HG02623 (cell line): ENCODE data around the gene STOML3.

ENCODE experiments used
- ATAC-seq: cut with Tn5 transposase; IDR thresholded peaks from one replicate; pipeline ENCODE4 v1.9.1; 2021; ENCODE audit warnings: moderate library complexity; ENCODE audit not compliant: unreplicated experiment

The STOML3 gene

DNA sequence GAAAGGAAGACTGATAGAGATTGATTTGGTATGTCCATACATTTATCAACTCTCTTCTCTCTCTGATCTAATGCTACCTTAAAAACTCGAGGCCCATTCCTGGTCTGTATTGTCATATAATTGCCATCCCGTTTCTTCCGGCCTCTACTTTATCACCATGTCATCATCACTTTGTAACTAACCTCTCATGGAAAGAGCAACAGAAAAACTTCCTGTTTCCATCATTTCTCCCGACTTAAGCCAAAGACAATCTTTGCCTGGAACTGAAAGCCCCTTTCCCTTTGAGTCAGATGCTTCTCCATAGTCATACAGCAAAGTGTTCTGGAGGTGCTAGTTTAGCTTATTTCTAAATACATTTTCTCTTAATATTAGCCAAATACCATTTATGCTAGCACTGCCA, 2.8 kb upstream of the STOML3 start:
- no peak for ATAC-seq

DNA sequence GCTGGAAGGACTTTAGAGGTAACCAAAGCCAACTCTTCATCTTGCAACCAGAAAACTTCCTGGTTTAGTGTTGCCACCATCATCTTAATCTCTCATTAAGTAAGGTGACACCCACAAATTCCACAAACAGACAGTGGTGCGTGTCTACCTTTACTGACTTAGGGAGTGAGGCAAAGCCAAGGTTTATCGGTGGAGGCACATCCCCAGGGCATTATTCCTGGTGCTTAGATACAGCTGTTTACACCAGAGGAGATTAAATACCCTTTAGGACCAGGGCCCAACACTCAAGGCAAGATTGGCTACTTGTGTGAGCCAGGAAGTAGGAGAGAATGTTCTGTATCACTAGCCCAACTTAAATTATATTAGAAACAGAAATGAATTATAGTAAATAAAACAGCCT, 9.5 kb downstream of the STOML3 start:
- ATAC-seq, result no peak

DNA sequence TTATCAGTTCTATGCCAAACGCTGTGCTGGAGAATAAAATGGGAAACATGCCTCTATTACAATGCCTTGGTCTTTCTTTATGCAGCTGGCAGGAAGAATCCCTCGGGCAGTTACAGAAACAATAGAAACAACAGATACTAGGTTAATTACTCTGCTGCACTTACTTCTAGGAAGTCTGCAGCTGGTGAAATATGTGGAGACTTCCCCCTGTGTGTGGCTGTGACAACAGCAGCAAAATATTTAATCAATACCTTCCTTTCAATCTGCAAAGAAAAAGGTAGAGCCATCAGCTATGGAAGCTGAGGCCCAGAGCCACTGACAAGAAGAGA, 9.9 kb downstream of the STOML3 start:
- ATAC-seq, result no peak

DNA sequence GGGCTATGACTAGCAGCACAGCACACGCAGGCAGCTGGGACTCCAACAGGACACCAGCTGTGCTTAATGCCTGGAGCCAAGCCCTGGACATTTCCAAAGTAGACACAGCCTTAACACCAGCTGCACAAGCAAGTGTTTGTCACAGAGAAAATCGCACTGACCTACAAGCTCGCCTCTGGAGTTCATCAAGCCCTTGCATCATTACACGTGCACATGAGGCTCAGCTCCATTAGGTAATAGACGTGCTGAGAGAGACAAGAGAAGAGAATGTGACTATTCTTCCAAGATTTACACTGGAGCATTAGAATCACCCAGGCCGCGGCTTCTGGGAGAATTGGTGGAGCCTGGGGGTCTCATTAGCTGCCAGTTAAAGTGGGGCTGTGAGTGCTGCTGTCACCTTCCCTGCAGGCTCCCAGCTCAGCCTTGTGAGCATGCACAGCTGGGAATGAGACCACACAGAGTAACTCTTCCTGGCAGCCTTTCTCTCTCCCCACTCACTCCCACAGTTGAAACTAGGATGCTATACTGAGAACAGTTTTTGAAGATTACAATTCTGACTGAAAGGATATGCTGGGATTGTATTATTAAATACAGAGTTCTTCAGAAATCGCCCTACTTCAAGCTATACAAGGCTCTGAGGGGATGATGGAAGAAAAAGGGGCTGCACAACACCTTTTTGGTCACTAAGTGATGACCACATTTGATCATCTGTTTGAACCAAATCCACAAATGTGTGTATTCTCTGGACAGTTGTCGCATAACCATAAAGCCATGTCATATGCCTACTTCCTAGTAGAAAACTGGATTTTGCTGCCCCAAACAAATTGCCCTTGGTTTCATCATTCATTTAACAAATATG, 10.5 kb downstream of the STOML3 start:
- no peak for ATAC-seq

DNA sequence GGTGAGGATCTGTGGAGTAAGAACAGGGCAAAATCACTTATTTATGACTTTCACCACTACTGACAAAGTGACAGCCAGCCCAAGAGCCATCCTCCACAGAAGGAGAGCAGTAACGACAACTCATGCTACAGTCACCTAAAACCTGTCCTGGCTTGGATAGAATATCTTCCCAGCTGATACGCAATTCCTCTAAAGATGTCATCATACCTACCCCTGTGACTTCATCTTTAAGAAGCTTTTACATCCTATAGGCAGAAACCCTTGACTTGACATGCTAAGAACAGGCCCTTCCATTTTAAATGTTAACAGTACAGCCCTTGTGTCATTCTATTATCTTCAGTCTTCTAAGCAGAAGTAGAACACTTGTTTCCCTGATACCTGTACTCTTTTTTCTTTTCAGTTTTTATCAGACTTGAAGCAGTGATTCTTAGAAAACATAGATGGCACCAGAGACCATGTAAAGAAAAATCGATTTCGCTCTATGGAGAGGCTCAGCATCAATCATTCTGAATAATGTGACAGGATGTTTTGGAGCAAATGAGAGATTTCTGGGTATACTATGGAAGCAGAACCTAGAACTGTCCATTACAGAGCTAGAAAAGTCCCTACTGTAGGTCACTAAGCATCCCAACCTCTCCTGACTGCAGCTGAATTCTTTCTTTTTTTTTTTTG, 20.1 kb downstream of the STOML3 start:
- ATAC-seq, result no peak

DNA sequence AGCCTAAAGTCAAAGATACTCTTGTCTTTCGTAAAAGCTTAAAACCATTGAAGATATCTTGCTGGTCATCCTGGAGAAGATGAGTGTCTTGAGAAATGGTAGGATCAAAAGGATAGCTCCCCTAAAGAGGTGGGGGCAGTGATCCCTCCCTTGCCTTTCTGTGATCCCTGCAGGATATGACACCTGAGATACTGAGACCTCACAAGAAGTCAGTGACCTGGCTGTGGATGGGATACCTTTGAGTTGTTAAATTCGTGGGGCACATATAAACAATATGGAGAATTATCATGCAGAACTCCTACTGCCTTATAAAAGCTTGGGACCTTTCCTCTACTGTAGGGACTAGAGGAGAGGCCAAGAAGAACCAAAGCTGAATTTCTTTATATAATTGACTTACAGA, 21.4 kb downstream of the STOML3 start:
- ATAC-seq, result no peak

DNA sequence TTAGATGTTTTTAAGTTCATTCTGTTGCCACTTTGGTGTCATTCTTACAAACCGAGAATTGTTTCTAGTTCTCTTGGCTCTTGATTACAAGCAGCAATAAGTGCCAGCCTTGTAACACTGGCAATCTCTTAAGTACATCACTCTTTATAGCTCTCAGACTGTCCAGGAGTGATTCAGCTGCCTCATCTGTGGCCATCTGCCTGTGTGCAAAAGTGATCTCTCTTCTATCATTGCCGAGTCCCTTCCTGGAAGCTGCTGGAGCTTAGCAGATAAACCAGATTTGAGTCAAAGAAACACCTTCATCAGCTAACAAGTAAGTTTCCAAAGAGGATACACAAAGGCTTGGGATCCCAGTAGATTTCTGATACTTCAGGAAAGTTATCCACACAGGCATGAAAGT, 23.2 kb downstream of the STOML3 start:
- ATAC-seq, result no peak

DNA sequence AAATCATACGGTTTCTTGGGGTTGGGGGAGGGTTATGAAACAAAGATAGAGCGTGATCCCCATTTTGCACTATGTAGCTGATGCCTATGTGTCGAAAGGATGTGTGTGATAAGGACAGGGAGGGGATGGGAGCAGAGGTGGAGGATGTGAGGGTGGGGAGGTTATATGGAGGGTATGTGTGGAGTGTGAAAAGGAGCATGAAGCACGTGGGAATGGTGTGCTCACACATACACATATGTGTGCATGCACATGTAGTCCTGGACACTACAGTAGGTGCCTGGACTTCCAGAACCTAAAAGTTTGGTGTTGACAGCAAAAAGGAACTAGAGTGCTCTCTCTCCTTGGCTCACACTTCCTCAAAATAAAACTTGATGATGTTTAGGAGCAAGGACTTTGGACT, 25.4 kb downstream of the STOML3 start:
- ATAC-seq, result no peak

DNA sequence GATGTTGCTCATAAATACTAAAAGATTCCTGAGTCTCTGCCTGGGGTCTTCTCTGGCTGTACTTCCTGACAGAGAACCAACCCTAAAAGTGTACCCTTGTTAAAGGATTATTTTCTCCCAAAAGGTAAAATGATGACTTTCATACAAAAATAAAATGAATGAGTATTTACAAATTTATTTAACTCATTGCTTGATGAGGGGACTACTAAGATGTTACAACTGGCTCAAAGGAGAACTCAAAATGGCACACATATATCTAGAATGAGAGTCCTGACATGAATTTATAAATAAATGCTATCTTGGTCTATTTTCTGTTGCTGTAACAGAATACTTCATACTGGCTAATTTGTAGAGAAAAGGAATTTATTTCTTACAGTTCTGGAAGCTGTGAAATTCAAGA, 30.5 kb downstream of the STOML3 start:
- ATAC-seq, result no peak

DNA sequence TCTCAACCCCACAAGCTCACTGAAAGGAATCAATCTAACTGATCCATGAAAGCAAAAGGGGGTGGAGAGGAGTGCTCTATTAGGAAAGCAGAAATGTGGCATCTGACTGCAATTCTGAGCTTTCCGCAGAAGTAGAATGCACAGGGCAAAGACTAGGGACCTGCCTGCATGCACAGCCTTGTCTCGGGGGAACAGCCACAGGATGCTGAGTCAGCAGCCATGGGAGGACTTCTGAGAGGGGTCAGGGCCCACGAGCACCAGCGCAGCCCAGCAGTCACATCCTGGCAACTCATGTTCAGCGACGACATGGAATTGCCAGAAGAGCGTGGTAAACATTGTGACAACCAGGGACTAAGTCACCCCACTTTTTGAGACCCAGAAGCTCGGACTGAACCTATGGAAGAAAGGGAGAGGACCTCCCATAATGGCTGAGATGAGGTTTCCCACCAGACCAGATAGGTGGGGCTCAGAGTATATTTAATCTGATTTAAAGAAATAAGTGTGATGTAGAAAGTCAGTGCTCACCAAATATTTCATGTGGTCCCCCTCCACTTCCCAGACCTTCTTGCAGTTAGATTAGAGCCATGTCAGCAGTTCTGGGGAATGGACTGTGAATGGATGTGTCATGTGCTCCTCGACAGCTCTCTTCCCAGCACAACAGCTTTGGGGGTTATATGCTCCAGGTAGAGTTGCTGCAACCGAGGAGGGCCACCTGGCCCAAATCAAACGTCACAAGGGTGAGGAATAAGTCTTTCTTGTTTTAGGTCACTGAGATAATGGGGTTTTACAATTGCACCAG, 32.6 kb downstream of the STOML3 start:
- ATAC-seq, result no peak

DNA sequence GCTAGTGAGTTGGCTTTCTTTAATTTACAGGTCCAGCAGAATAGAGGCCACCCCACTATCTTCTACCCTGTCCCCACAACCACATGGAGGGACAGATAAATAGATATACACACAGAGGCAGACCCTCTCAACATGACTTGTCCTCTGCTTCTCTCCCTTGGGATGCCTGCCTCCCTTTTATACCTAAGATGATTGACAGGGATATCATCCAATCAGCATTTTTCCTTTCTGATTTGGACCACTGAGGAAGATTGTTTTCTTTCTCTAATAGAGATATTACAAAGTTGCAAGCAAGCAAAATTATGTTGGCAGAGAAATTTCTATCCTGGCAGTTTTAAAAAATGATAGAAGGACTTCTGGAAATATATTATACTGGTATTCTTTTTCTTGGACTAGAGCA, 35.8 kb downstream of the STOML3 start:
- no peak for ATAC-seq

DNA sequence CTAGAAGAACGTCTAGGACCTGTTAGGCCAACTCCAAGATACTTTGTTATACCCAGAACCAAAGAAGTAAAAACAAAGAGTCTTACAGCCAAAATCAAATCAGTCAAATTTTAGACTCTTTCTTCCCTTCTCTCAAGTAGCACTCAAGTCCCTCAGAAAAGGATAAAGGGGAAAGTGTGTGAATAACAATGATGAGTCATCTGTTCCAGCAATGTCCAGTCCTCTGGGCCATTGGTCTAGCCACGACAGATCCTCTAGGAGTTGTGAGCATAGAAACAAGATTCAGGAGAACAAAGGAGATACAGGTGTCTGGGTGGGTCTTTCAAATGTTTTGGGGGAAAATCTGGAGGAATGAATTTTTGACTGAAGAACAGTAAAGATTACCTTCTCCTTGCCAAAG, 36.3 kb downstream of the STOML3 start:
- ATAC-seq, result no peak

DNA sequence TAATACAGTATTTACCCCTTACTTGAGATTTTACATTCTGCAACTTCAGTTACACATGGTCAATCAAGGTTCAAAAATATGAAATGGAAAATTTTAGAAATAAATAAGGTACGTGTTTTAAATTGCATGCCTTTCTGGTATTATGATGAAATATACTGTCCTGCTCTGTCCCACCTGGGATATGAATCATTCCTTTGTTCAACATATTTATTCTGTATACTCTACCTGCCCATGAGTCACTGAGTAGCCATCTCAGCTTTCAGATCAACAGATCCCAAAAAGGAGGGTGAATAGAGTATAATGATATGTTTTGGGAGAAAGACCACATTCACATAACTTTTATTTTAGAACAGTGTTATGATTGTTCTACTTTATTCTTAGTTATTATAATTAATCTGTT, 37.8 kb downstream of the STOML3 start:
- no peak for ATAC-seq

DNA sequence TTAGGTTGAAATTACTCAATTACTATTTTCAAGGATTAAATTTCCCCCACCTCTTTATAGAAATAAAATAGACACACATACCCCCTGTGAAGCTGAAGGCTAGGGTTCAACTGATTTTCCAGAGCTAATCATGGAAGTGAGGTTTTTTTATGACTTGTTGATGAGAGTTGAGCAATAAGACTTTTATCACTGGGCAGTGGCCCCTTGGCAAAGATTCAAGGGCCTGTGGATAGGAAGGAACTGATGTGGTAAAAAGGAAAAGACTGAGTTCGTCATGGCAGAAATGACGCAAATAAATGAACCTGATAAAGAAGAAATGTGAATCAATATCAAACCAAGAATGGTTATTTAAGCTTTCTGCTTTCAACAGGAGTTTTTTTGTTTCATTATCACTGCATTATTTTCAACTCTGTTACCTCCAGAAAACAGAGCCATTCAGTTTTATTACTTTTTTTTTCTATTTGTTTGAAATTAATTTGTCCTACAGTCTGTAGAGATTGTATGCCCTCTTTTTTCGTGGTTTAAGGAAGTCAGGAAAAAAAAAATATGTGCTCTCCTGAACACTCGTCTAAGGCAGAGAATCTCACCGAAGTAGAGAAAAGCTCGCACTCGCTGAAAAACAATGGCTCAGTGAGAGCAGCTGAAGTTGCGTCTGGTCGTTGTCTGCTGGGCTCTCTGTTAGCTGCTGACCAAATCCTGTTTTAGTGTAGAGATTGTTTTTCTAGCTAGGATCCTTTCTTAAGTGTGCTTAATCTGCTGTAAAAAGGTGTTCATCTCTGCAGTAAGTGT, 38.9 kb downstream of the STOML3 start:
- ATAC-seq, result no peak

DNA sequence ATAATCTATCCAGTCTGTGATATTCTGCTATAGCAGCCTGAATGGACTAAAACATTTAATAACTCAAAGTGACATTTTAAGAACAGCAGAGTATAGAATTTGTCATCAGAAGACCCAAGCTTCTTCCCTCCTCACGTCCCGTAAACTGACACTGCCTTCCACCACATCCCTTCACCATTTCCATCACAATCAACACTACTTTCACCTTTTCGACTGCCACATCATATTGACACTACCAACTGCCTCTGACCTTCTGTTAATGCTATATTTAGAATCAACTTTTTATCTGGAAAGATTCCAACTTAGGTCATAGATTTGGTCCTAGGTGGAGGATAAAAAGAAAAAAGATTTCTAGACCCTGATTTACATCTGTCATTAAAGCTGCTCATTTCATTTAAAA, 39.6 kb downstream of the STOML3 start:
- ATAC-seq, result no peak

DNA sequence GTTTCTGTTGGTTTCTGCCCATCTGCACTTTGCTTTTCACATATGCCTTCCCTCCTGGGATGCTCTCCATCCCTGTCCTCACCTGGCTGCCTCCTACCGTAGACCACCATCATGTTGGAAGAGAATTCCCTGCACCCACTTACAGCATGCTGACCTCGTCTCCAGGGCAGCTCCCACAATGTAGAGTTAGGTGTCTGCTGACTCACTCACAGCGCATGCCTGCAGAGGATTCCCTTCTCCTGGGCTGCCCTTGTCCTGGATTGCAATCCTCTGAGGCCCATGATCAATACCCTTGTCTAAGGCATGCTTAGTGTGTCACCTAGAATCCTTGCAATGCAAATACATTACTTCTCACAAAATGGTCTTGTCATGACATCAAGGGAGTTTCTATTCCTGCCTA, 43.6 kb downstream of the STOML3 start:
- no peak for ATAC-seq

DNA sequence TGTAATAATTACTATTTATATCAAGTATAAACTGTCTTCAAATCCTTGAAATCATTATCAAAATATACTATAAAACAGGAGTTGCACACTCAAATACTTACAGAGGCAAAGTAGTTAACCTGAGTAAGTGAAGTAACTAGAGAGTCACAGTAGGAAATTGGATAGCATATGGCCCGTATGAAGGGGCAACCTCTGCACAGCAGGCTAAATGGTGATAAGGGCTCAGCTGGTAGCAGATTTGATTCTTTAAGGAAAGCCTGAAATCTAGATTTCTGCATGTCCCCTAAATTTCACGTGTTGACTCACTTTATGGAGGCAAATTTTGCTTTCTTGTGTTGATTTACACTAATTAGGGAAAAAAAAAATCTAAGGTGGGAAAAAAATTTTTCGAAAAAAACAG, 46.4 kb downstream of the STOML3 start:
- ATAC-seq, result no peak

DNA sequence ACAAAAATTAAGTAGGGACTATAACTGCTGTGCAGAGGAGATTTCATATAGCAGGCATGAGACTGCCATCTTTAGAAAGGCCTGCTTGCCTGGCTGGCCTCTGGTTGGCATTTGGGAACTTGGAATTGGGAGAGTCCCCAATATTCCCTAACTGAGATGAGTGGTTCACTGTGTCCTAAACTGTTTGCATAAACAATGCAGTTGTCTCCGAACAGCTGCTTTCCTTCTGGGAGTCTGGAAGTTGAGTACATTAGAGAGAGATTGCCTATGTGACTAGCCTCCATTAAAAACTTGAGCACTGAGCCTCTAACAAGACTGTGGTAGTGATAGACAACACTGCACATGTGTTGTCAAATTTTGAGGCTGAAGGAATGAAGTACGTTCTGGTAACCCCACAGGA, 47.4 kb downstream of the STOML3 start:
- ATAC-seq, result no peak

DNA sequence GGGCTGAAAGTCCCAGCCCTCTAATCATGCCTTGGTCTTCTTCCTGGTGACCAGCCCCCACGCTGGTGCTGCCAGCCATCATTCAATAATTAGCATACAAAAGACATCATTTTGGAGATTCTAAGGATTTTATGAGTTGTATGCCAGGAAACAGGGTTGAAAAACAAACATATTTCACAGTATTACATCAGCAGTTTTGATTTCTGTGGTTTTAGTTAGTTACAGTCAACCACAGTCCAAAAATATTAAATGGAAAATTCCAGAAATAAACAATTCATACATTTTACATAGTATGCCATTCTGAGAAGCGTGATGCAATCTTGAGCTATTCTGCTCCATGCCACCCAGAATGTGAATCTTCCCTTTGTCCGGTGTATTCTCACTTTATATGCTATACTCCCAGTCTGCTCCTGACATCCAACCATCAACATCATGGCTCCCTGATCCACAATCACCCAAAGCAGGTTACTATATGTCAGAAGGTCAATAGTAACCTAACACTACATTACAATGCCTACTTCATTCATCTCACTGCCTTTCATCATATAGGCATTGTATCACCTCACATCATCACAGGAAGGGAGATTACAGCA, 49.2 kb downstream of the STOML3 start:
- no peak for ATAC-seq

DNA sequence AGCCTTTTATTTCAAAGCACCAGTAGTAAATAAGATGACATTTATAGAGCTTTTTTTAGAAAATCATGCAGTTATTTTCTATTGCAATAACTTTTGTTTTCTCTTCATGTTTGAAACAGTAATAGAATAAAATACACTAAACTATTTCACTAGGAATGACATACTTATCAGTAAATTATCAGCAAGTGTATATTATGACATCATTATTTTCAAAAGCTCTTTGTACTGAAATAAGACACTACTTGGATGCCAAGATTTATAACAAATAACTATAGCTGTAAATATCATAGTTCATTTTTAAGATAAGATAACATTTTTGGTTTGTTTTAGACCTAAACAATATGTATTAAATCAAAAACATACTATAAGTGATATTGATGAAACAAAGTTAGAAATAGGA, 56.8 kb downstream of the STOML3 start:
- ATAC-seq, result no peak

DNA sequence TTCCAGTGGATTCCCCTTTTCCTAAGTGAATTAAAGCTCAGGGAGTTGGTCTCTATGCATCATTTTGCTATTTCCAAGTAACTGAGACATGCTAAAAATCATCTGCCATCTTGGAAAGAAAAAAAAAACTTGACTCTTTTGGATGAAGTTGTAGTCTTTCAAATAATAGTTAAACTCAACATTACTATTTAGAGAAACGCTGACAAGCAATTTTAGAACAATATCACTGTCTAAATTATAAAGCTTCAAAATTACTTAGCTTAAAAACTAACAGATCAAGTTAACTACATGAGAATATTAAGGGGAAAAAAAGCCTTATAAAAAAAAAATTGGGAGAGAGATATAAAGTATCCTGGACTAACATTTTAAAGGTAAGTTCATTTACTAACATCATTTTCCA, 68.5 kb downstream of the STOML3 start:
- ATAC-seq, result no peak
